Esophagus muscularis mucosa (tissue), 4 donors: ENCODE measurements around the gene FAM43B. TPM values are rescaled to one million over a fixed set of nuclear protein-coding genes. Genes with fewer than 3 reads are reported as not detected.

ENCODE experiments used
- DNase-seq: peaks from one replicate; pipeline ENCODE4 v3.0.0-alpha.2; 2017; ENCODE audit errors: extremely low spot score
- H3K27ac ChIP-seq, 4 donors: fragments of 200-600 bp; sonication (generic); replicated peaks in 1 of 4; 1 replicate in 3 of 4; 2 replicates in 1 of 4; pipeline ENCODE4 v1.5.1; 2016 to 2019; ENCODE audit warnings: mild to moderate bottlenecking in 1 of 4
- H3K27me3 ChIP-seq, 4 donors: fragments of 200-600 bp; sonication (generic); one replicate each; pipeline versions ENCODE4 v1.5.1 to v1.6.0; 2016 to 2019
- H3K36me3 ChIP-seq, 4 donors: fragments of 200-600 bp; sonication (generic); one replicate each; pipeline ENCODE4 v1.5.1; 2016 to 2019
- H3K4me1 ChIP-seq, 4 donors: fragments of 200-600 bp; sonication (generic); one replicate each; pipeline ENCODE4 v1.5.1; 2016 to 2019
- H3K4me3 ChIP-seq, 4 donors: fragments of 200-600 bp; sonication (generic); 1 replicate in 2 of 4; 2 replicates in 2 of 4; pipeline ENCODE4 v1.5.1; 2016 to 2019; ENCODE audit warnings: mild to moderate bottlenecking in 4 of 4, moderate library complexity in 1 of 4
- H3K9me3 ChIP-seq, 4 donors: fragments of 200-600 bp; sonication (generic); 1 replicate in 3 of 4; 2 replicates in 1 of 4; pipeline ENCODE4 v1.5.1; 2016 to 2019
- EP300 ChIP-seq: sonication (generic); formaldehyde crosslinking; IDR thresholded peaks from one replicate; pipeline ENCODE4 v1.6.1; 2017; ENCODE audit warnings: antibody characterized with exemption
- POLR2A ChIP-seq: fragments of 450-650 bp; IDR thresholded peaks from one replicate; pipeline ENCODE4 v1.6.1; 2017; ENCODE audit warnings: antibody characterized with exemption, moderate library complexity, mild to moderate bottlenecking, low read depth
- POLR2AphosphoS5 ChIP-seq, 2 donors: sonication (generic); formaldehyde crosslinking; IDR thresholded peaks; one replicate each; pipeline ENCODE4 v1.6.1; 2017; ENCODE audit warnings: antibody characterized with exemption in 2 of 2
- WGBS: methylation state at CpG from one replicate; pipeline ENCODE4 v1.1.5; 2018; 5-methylcytosine and 5-hydroxymethylcytosine counted together
- intact Hi-C: fragments of 100-400 bp; cut with DNase I; formaldehyde crosslinking; loops from one replicate; pipeline ENCODE4 v1.15.1; 2023
- total RNA-seq, 4 donors: library from RNA; depleted of rRNA; stranded (reverse); fragments of >200 nt; gene quantifications; one replicate each; pipeline versions ENCODE4 v1.1.0 to v1.2.1, GENCODE V29; 2016
- TF ChIP-seq, protein P1 (sequence below), 3 experiments: fragments of 200-600 bp in 2 of 3; fragments of 450-650 bp in 1 of 3; sonication (generic) in 2 of 3; IDR thresholded peaks; one replicate each; pipeline ENCODE4 v1.5.1; 2017 to 2019; ENCODE audit warnings: antibody characterized with exemption in 3 of 3, mild to moderate bottlenecking in 2 of 3, moderate library complexity in 1 of 3

FAM43B gene
- total RNA-seq, 4 donors from 2014 or later = 2.2 to 4.2 (median 3.6) TPM; not detected in 1

GRCh38 chr1:20593756-20594155 lies 41.4 kb downstream of the FAM43B start:
- intact Hi-C loops = no loop called here
- Histone ChIP-seq H3K27ac (no peak overlapping the region), H3K36me3 (no peaks in the 10 kb centered on the region), H3K27me3 (peaks cover 0 to 41% (median 9%) of the 10 kb centered on the region in 4 donors), H3K9me3 (no peaks in the 10 kb centered on the region), H3K4me1 (peaks cover 0 to 20% (median 11%) of the 10 kb centered on the region in 4 donors), H3K4me3 (no peak overlapping the region)
- no peak for DNase-seq
- TF ChIP-seq POLR2A (no peak), EP300 (no peak), POLR2AphosphoS5 (IDR thresholded peaks at IDR 0.05) (no peak)
- TF ChIP-seq, protein P1, sequence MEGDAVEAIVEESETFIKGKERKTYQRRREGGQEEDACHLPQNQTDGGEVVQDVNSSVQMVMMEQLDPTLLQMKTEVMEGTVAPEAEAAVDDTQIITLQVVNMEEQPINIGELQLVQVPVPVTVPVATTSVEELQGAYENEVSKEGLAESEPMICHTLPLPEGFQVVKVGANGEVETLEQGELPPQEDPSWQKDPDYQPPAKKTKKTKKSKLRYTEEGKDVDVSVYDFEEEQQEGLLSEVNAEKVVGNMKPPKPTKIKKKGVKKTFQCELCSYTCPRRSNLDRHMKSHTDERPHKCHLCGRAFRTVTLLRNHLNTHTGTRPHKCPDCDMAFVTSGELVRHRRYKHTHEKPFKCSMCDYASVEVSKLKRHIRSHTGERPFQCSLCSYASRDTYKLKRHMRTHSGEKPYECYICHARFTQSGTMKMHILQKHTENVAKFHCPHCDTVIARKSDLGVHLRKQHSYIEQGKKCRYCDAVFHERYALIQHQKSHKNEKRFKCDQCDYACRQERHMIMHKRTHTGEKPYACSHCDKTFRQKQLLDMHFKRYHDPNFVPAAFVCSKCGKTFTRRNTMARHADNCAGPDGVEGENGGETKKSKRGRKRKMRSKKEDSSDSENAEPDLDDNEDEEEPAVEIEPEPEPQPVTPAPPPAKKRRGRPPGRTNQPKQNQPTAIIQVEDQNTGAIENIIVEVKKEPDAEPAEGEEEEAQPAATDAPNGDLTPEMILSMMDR (IDR thresholded peaks at IDR 0.05) = no peak
- 89% methylated on average over 5 of the region's 5 CpGs for WGBS

- Histone ChIP-seq H3K36me3 (no peaks in the 10 kb centered on the region), H3K27me3 (peaks cover 0 to 31% (median 0%) of the 10 kb centered on the region in 4 donors), H3K27ac (no peak overlapping the region), H3K9me3 (no peaks in the 10 kb centered on the region), H3K4me3 (no peak overlapping the region), H3K4me1 (peaks cover 0 to 10% (median 1%) of the 10 kb centered on the region in 4 donors)
- DNase-seq = no peak
- TF ChIP-seq POLR2AphosphoS5 (IDR thresholded peaks at IDR 0.05) = no peak
- TF ChIP-seq, protein P1 (IDR thresholded peaks at IDR 0.05) = no peak
- no peak for TF ChIP-seq POLR2A
- TF ChIP-seq EP300 = no peak
- intact Hi-C loops = no loop called here
- 88% methylated on average over 14 of the region's 14 CpGs for WGBS
Measured at GRCh38 chr1:20594746-20595145, 42.4 kb downstream of the FAM43B start.

DNA sequence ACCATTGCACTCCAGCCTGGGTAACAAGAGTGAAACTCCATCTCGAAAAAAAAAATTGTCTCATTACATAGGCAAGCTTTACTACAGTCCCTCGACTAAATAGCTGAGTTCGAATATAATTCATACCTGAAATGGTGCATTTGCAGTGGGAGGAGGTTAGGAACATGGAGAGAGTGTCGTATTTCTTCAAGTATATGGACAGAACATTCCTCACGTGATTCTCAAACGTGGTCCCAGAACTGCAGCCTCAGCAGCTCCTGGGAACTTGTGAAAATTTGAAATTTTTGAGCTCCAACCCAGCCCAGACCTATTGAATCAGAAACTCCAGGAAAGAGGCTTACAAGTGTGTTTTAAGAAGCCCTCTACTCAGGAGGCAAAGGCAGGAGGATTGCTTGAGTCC lies 43.7 kb downstream of the FAM43B start:
- H3K36me3 ChIP-seq = no peaks in the 10 kb centered on the region
- DNase-seq = no peak
- 56% methylated on average over 6 of the region's 6 CpGs for WGBS
- peaks cover 0 to 18% (median 0%) of the 10 kb centered on the region in 4 donors for H3K27me3 ChIP-seq
- intact Hi-C loops = no loop called here
- TF ChIP-seq POLR2AphosphoS5 (IDR thresholded peaks at IDR 0.05) (no peak), POLR2A (no peak), EP300 (no peak)
- TF ChIP-seq, protein P1 (IDR thresholded peaks at IDR 0.05) = no peak
- no peaks in the 10 kb centered on the region for H3K9me3 ChIP-seq
- no peak overlapping the region for H3K27ac ChIP-seq
- H3K4me3 ChIP-seq = no peak overlapping the region
- H3K4me1 ChIP-seq = no peaks in the 10 kb centered on the region

DNA sequence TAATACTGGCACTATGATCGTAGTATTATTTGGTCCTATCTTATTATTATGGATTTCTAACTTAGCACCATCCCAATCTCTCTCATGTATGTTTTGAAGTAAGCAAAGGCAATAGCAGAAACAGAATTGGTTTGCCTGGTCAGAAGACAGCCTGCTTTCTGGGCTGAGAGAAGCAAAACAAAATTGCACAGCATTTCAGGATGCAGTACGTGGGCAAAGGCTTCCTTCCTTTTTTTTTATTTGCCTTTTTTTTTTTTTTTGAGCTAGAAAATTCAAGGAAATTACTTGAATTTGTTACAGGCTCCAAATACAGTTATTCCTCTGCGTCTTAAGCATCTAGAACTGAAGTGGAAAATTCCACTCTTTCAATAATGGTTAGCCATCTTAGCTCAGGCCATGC lies 45.3 kb downstream of the FAM43B start:
- 64% methylated on average over 3 of the region's 3 CpGs for WGBS
- Histone ChIP-seq H3K27ac (peak overlapping the region in 1 of 4 donors; percentile 1), H3K4me1 (no peaks in the 10 kb centered on the region), H3K9me3 (no peaks in the 10 kb centered on the region), H3K4me3 (no peak overlapping the region), H3K27me3 (peaks cover 0 to 4% (median 0%) of the 10 kb centered on the region in 4 donors), H3K36me3 (no peaks in the 10 kb centered on the region)
- intact Hi-C loops = no loop called here
- TF ChIP-seq POLR2AphosphoS5 (IDR thresholded peaks at IDR 0.05) (peak in 1 of 2 donors; percentile 10), EP300 (no peak)
- DNase-seq = no peak

- WGBS = 83% methylated on average over 5 of the region's 5 CpGs
- TF ChIP-seq POLR2A (no peak), EP300 (no peak)
- TF ChIP-seq, protein P1 (IDR thresholded peaks at IDR 0.05) = no peak
- DNase-seq = no peak
Measured at GRCh38 chr1:20600156-20600555, 47.8 kb downstream of the FAM43B start.

More at GRCh38 chr1:20600156-20600555, 47.8 kb downstream of the FAM43B start:
- H3K9me3 ChIP-seq = no peaks in the 10 kb centered on the region
- no peak overlapping the region for H3K27ac ChIP-seq
- H3K36me3 ChIP-seq = no peaks in the 10 kb centered on the region
- intact Hi-C loops = no loop called here
- H3K4me1 ChIP-seq = no peaks in the 10 kb centered on the region
- H3K4me3 ChIP-seq = no peak overlapping the region
- no peaks in the 10 kb centered on the region for H3K27me3 ChIP-seq
